HG02610 (cell line): ENCODE results near the gene OGFOD3.

Experiments
- ATAC-seq: cut with Tn5 transposase; IDR thresholded peaks from one replicate; pipeline ENCODE4 v1.9.1; 2021; ENCODE audit warnings: mild to moderate bottlenecking, moderate library complexity; ENCODE audit not compliant: unreplicated experiment

Gene OGFOD3

GRCh38 chr17:82408938-82409318 lies 9.5 kb downstream of the OGFOD3 start:
- no peak for ATAC-seq

- ATAC-seq, result no peak
Measured at GRCh38 chr17:82408288-82408937, 10.0 kb downstream of the OGFOD3 start.

GRCh38 chr17:82407255-82407654 lies 11.1 kb downstream of the OGFOD3 start:
- no peak for ATAC-seq

- ATAC-seq, result no peak
Measured at GRCh38 chr17:82406131-82406671, 12.2 kb downstream of the OGFOD3 start.

- no peak for ATAC-seq
Measured at GRCh38 chr17:82405051-82405450, 13.3 kb downstream of the OGFOD3 start.

GRCh38 chr17:82403662-82404660 lies 14.4 kb downstream of the OGFOD3 start:
- no peak for ATAC-seq

GRCh38 chr17:82402865-82403264 lies 15.5 kb downstream of the OGFOD3 start:
- ATAC-seq, result no peak

GRCh38 chr17:82400830-82401229 lies 17.6 kb downstream of the OGFOD3 start:
- no peak for ATAC-seq

- no peak for ATAC-seq
Measured at GRCh38 chr17:82400206-82400605, 18.2 kb downstream of the OGFOD3 start.

- no peak for ATAC-seq
Measured at GRCh38 chr17:82399601-82400101, 18.7 kb downstream of the OGFOD3 start.

GRCh38 chr17:82399041-82399441 lies 19.3 kb downstream of the OGFOD3 start:
- no peak for ATAC-seq

GRCh38 chr17:82397449-82398335 lies 20.7 kb downstream of the OGFOD3 start:
- ATAC-seq, result no peak

GRCh38 chr17:82396601-82397435 lies 21.6 kb downstream of the OGFOD3 start:
- ATAC-seq, result no peak

- ATAC-seq, result no peak
Measured at GRCh38 chr17:82394278-82394677, 24.1 kb downstream of the OGFOD3 start.

GRCh38 chr17:82392941-82393340 lies 25.4 kb downstream of the OGFOD3 start:
- ATAC-seq, result no peak

- ATAC-seq, result no peak
Measured at GRCh38 chr17:82392209-82392920, 26.0 kb downstream of the OGFOD3 start.

GRCh38 chr17:82391496-82392066 lies 26.8 kb downstream of the OGFOD3 start:
- ATAC-seq, result no peak

- no peak for ATAC-seq
Measured at GRCh38 chr17:82390860-82391435, 27.4 kb downstream of the OGFOD3 start.
